HG02981 (cell line): ENCODE data around the gene KCNMA1.
A peak's percentile ranks its signal among the peaks of the same experiment; 100 is the strongest.

Experiments
- ATAC-seq: cut with Tn5 transposase; IDR thresholded peaks from one replicate; pipeline ENCODE4 v1.9.1; 2021; ENCODE audit warnings: mild to moderate bottlenecking, moderate library complexity; ENCODE audit not compliant: unreplicated experiment

Gene KCNMA1

DNA sequence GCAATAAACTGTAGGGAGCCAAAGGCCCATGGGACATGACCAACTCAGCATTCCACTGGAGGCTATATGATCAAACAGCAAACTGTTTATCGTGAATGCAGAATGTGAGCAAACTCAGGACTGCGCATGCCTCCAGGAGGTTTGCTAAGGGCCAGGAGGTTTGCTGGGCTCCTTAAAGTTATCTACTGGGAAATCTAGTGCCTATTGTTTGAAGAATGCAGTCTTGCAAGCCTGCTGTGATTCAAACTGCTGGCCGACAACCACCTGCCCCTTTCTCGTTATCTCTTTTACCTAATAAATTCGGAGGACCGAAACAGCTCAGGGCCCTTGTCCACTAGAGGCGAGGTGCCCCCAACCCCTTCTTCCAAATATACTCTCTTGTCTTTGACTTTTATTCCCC, 404.1 kb downstream of the KCNMA1 start:
- ATAC-seq: no peak

- ATAC-seq: peak; percentile 50
Observed at GRCh38 chr10:77231884-77232610, 405.6 kb downstream of the KCNMA1 start.

GRCh38 chr10:77231375-77231774, 406.2 kb downstream of the KCNMA1 start:
- ATAC-seq: no peak

DNA sequence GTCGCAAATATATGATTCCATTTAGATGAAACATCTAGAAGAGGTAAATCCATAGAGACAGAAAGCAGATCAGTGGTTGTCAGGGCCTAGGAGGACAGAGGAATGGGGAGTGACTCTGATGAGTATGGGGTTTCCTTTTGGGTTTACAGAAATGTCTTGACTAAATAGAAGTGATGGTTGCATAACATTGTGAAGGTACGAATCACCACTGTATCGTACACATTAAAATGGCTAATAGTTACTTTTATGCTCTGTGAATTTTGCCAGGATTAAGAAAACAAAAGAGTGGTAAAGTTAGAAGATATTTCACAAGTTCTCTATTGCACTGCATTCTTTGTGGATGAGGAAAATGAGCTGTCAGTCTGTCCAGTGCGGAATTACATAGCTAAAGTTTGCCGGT, 407.4 kb downstream of the KCNMA1 start:
- no peak for ATAC-seq

- no peak for ATAC-seq
Observed at GRCh38 chr10:77229704-77230103, 407.9 kb downstream of the KCNMA1 start.

DNA sequence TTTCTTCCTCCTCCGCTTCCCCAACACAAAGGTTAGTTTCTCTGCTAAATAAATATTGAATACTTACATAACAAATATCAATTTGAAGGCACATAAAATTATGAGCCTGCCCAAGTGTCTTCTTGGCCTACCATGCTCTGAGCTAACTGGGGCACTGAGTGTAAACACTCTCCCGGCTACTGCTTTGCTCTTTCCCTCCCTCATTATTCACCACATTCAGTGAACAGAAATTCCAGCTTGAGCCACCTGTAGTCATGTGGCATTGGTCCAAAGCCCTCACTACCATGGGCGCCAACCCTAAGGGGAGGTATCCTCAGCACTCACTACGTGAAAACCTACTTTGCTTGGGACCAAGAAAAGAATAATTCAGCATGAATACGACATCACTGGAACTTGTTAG, 409.0 kb downstream of the KCNMA1 start:
- no peak for ATAC-seq

DNA sequence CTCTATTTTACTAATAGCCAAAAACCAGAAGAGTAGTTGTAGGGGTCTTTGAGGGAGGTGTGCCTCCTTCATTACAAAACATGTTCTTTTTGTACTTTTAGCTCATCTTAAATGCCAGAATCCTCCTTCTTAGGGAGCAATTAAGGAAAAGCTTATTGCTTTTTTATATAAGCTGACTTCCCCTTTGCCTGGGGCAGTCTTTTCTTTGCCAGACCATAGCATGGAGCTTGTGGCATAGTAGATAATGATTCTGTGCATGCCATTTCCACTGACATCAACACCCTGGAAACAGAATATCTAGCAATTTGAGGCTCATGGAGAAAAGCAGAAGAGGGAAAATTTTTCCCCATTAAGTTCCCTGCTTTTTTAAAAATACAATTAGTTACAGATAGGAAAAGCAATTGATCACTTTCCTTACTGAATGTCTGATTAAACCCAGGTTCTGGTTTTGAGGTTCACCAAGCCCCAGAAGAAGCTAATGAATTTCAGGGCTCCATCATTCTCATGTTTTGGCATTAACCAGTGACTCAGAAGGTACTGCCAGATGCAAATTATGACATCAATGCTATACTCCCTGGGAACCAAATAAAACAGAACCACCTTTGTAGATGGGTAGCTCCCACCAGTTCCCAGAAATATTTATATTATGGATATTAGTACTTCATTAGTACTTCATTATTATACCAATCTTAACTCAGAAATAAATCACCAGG, 410.6 kb downstream of the KCNMA1 start:
- no peak for ATAC-seq

DNA sequence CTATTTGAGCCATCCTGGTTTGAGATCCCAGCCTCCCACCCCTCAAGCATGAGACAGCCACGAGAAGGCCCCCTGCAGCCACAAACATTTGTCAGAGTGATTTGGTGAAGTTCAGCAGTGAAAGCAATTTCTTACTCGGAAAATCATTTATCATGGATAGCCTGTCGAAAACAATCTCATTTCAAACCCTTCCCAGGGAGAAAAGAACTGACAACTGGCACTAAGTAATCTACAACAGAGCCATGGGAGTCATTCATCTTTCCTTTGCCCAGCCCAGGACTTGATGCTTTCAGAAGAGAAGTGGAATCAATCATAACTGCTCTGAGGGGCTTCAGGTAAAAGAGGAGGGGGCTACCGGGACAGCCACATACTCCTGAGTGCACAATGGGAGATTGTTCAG, 411.2 kb downstream of the KCNMA1 start:
- no peak for ATAC-seq

DNA sequence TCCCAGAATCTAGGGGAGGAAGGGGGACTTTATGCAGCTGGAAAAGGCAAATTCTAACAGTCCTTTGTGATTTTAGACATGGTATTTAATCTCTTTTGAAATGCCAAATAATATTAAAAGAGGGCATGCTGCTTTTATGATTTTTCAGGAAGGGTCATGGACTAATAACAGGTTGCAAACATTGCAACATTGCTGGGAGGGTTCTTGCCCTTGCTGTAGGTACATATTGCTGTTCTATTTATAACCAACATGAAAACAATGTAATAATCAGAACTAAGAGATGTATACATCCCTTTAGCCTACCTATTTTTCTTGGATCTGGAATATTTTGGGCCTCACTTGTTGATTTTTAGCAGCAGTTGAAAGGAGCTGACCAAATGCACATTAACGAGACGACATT, 411.6 kb downstream of the KCNMA1 start:
- ATAC-seq: no peak

- ATAC-seq: no peak
Observed at GRCh38 chr10:77223526-77224460, 413.8 kb downstream of the KCNMA1 start.

GRCh38 chr10:77220150-77220549, 417.5 kb downstream of the KCNMA1 start:
- ATAC-seq: no peak

DNA sequence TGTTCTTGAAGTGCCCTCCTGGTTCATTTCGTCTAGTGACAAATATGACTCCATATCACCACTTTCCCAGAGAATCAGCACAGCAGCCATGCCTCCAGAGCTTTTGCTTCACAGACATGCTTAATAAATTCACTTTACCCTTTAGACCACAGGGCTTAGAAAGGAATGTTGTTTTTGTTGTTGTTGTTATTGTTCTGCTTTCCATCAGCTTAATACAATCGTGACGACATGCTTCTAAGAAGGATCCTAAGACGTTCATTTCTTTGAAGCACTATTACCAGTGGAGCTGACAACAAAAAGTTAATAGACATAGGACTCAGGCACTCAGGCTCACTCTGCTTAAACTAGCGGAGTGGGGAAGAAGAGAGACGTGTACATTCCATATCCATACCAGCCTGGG, 418.6 kb downstream of the KCNMA1 start:
- ATAC-seq: no peak

DNA sequence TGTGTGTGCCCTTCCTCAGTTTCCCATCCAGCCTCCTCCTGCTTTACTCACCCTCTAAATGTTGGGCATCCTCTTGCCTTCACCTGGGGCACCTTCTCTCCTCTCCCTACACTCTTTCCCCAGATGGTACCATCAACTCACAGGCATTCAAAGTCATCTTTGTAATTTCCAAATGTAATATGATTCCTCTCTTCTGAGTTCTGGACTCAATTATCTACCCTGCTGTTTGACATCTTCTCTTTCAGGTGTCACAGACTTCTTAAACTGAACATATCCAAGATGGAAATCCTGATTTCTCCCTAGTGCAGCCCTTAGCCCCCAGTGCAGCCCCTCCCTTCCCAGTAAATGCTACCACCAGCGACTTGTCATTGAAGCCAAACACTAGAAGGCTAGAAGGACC, 422.8 kb downstream of the KCNMA1 start:
- no peak for ATAC-seq

GRCh38 chr10:77212632-77213031, 425.0 kb downstream of the KCNMA1 start:
- ATAC-seq: no peak

DNA sequence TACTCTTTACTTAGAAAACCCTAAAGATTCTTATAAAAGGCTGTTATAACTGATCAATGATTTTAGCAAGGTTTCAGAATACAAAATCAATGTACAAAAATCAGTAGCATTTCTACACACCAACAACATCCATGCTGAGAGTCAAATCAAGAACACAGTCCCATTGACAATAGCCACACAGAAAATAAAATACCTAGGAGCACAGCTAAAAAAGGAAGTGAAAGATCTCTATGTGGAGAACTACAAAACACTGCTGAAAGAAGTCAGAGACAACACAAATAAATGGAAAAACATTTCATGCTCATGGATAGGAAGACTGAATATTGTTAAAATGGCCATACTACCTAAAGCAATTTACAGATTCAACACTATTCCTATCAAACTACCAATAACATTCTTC, 427.0 kb downstream of the KCNMA1 start:
- ATAC-seq: no peak

GRCh38 chr10:77208684-77209256, 428.8 kb downstream of the KCNMA1 start:
- ATAC-seq: no peak

DNA sequence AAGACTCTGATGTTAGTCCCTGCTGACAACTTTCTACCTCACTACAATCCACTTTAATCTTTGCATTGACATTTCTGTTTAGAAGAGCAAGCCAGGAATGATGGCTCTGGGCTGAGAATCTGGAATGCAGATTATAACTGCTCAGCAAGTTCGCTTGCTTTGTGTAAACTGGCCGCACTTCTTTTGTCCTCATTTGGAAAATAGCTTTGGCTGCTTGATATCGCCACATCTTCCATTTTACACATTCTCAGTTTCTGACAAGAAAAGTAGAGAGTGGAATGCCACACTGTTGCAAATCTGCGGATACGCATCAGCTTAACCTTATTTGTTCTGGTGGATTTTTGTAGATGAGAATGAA, 429.8 kb downstream of the KCNMA1 start:
- ATAC-seq: no peak

DNA sequence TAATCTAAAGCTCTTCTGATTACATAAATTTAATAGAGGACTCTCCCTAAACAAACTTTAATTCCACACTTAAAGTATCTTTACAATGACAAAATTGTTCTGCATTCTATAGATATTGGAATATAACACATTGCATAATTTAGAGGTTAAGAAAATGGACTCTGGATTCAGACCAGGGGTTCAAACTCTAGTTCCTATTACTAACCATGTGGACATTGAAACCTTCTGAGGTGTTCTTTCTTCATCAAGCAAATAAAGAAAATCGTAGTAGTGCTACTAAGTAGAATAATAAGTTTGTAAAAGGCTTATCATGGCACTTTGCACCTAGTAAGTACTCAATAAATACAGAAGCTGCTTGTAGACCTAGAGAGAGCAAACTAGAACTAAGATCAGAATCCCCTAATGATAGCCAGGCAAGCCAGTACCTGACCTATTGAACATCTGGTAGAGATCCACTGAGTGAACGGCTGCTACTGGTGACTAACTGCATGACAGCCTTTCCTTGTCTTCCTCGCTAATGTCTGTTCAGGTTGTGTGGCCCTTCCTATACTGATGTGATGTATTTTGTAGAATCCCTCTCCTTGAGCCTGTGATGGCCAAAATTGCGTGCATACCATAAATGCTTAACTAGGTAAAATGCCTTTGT, 430.3 kb downstream of the KCNMA1 start:
- no peak for ATAC-seq

DNA sequence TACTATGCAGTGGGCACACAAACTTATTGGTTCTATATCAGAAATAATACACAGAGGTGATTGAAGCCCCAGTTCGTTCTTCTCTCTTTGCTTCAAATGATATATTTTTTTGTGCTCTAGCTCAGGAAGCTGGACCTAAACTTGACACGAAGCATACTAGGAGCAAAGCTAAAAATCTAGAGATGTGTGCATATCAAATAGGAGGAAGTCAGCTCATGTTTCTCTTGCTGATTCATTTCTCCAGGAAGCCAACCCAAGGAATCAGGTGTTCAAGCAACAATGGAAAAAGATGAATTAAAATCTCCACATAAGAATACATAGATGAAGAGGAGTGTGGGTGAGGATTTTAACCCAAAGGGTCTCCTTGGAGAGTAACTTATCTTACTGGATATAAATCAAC, 432.5 kb downstream of the KCNMA1 start:
- no peak for ATAC-seq

DNA sequence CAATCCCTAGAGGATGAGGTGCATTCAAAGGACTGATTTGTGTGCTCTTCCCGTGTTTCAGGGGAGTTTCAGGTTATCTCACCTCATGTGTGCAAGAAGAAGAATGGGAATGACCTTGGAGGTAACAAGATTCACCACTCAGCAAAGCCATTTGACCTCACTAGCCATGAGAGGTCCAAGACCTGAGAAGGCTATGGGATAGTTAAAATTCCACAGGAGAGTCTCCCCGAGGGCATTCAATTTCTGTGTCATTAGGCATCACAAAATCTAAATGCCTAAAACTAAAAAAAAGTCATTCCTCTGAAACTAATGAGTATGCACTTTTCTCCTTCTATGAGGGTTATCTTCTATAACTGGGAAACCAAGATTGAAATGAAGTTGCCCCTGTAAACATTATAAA, 433.4 kb downstream of the KCNMA1 start:
- no peak for ATAC-seq

- no peak for ATAC-seq
Observed at GRCh38 chr10:77202857-77203256, 434.8 kb downstream of the KCNMA1 start.
